HG03139 (cell line): Measurements from ENCODE around the gene DENND4B.
A peak's percentile ranks its signal among the peaks of the same experiment; 100 is the strongest.
"Not testable (repeated sequence)": the region's sequence is repeated elsewhere in the genome, so short reads cannot be mapped to it uniquely, and the experiment has no call there.

Experiments used
- ATAC-seq: cut with Tn5 transposase; IDR thresholded peaks from one replicate; pipeline ENCODE4 v1.9.1; 2021; ENCODE audit not compliant: unreplicated experiment

Gene DENND4B, protein sequence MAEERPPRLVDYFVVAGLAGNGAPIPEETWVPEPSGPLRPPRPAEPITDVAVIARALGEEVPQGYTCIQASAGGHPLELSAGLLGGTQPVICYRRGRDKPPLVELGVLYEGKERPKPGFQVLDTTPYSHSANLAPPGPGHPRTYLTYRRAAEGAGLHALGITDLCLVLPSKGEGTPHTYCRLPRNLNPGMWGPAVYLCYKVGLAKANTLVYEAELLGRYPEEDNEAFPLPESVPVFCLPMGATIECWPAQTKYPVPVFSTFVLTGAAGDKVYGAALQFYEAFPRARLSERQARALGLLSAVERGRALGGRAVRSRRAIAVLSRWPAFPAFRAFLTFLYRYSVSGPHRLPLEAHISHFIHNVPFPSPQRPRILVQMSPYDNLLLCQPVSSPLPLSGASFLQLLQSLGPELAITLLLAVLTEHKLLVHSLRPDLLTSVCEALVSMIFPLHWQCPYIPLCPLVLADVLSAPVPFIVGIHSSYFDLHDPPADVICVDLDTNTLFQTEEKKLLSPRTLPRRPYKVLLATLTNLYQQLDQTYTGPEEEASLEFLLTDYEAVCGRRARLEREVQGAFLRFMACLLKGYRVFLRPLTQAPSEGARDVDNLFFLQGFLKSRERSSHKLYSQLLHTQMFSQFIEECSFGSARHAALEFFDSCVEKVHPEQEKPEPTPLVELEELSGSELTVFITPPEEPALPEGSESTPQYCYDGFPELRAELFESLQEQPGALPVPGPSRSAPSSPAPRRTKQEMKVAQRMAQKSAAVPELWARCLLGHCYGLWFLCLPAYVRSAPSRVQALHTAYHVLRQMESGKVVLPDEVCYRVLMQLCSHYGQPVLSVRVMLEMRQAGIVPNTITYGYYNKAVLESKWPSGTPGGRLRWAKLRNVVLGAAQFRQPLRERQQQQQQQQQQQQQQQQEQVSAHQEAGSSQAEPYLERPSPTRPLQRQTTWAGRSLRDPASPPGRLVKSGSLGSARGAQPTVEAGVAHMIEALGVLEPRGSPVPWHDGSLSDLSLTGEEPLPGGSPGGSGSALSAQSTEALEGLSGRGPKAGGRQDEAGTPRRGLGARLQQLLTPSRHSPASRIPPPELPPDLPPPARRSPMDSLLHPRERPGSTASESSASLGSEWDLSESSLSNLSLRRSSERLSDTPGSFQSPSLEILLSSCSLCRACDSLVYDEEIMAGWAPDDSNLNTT (N-terminal part only)

DNA sequence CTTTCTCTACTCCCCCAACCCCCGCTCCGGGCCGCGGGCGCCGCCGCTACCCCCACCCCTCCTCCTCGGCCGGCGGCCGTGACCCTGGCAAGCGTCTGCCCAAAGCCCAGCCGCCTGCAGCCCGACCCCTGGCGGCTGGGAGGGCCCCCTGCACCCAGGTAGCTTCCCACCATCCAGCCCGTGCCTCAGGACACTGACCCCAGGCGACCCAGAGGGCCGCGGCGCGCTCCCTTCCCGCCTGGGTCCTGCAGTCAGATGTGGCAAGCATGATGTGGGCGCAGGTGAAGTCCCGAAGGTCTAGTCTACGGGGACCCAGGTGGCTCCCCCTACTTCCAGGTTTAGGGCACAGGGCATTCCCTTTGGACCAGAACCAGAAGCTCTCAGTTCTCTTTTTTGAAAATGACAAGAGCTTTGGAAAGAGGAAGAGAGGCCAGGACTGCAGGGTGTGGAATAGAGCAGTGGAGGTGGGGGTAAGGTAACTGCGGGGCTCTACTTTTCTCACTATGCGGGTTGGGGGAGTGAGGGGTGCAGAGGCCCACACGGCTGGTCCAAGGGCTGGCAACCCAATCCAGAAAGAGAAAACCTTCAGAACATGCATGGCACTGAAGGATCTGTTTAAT, at the start of gene DENND4B:
TSS of gene DENND4B (minus strand) at position 97 of the 620 bp plus-strand sequence. CDS start 2,344 bp downstream, outside the sequence.
- peak; percentile 48 for ATAC-seq

DNA sequence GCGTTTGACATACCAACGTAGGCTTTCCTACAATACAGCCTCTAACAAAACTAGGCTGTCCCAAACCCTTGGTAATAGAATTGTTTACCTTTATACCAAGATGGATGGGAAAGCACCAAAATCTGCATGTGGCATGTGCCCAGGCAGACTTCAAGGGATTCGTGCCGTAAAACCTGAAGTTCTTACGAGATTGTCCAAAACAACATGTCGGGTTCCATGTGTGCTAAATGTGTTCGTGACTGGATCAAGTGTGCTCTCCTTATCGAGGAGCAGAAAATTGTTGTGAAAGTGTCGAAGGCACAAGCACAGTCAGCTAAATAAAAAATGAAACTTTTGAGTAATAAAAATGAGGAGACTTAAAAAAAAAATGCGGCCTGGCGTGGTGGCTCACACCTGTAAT, 49.1 kb upstream of the DENND4B start:
- no peak for ATAC-seq

DNA sequence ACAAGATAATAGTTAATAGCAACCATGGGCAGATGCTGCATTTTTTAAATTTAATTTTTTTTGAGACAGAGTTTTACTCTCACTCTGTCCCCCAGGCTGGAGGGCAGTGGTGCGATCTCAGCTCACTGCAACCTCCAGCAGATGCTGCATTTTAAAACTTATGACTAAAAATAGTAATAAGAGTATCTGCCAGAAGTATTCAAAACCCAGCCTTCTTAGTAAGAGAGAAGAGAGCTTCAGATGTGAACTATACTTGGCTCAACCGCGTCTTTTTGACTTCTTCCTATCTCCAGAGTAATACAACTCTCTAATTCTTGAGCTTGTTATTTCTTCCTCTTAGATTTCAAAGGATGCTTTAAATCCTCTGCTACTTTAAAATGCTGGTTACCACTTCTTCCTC, 48.7 kb upstream of the DENND4B start:
- ATAC-seq = no peak

DNA sequence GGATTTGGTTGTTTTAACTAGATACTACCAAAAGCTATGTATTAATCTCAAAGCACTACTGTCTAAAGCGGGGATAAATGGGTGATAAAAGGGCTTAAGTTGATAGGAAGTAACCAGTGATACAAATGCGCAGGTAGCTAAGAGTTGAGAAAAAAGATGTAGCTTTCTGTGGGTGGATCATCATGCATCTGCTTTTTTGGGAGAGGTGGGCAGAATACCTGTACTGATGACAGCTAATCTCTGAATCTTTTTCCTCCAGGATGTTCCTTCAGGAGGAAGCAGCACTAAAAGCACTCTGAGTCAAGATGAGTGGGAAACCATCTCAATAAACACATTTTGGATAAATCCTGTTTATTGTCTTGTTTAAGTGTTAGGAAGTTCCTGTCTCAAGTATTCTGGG, 45.3 kb upstream of the DENND4B start:
- no peak for ATAC-seq

DNA sequence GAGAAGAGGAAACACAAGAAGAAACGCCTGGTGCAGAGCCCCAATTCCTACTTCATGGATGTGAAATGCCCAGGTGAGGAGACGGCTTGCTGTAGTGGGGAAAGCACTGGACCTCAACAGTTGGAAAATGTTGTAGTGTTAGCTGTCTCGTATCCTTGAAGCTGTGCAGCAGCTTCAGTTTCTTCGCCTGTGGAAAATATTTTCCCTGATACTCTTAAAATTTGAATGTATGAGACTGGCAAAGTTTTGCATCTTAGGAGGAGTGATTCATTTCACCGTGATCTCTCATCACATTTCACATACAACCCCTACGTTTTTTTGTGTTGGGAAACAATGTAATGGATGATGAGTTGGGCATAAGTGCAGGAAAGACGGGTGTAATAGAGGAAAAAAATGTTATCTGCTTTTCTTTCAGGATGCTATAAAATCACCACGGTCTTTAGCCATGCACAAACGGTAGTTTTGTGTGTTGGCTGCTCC, 44.7 kb upstream of the DENND4B start:
- no peak for ATAC-seq

DNA sequence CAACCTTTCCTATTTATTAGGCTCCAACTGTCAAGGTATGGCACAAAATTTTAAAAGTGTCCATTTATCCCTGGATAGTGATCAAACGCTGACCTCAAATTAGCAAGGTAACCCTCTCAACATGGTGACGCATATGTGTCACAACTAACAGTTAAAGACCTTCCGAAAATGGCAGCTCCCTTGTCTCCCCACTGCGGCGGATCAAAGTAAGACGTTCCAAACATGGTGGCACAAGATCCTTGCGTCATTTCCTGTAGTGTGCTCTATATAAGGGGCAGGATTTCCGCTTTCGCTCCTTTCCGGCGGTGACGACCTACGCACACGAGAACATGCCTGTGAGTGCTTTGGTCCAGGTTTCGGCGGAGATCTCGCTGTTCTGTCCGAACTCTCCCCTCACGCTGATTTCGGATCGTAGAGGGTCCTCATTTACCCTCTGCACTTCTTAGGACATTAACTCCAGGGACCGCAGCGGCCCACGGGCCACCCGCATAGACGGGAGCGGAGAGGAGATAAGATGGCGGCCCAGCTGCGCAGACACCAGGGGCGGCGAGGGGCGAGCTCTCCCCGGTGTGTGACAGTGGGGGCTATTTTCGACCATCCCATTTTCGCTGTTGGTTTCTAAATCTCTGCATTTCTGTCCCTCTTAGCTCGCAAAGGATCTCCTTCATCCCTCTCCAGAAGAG, 44.1 kb upstream of the DENND4B start, which contains the start of gene RPS27:
TSS of gene RPS27 (plus strand) at position 295 of the 683 bp plus-strand sequence. CDS start at position 330, 35 bp downstream.
- ATAC-seq = peak; percentile 72

DNA sequence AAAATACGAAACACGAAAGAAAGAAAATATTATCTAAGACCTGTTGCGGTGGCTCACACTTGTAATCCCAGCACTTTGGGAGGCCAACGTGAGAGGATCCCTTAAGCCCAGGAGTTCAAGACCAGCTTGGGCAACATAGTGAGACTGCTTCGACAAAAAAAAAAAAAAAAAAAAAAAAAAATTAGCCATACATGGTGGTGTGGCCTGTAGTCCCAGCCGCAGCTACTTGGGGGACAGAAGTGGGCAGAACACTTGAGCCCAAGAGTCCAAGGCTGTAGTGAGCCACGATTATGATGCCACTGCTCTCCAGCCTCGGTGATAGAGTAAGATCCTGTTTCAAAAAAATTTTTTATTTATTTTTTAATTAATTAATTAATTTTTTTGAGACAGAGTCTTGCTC, 41.1 kb upstream of the DENND4B start:
- no peak for ATAC-seq

DNA sequence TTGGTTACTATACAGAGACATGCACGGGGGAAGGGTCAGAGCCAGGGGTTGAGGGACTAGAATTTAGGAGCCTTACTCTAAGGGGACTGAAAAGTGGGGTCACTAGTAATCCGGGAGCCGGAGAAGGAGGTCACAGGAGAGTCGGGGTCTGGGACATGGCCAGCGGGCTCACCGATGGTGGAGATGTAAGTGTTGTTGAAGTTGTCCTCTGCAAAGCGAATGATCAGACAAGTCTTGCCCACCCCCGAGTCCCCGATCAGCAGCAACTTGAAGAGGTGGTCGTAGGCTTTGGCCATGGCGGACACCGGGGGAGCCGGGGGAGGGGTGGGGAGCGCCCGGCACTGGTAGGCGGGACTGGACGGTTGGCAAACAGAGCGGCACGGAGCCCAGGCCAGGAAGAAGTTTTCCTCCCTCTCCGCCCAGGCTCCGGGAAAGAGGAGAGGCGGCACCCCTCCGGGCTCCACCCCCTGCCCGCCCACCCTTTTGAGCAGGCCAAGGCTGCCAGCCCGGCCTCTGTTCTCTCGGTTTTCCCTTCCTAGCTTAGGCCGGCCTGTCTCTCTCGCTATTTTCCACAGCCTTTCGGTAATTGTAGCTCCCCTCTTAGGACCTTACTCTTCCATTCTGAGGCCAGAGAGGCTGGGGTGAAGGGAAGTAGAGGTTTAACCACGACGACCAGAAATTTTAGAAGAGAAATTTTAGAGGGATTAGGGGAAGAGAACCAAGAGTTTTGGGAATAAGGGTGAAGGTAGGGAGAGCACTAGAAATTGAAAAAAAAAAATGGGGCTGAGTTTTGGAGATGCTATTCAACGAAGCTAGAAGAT, 39.6 kb upstream of the DENND4B start, which contains the start of gene RAB13:
TSS of gene RAB13 (minus strand) at position 399 of the 821 bp plus-strand sequence. CDS start at position 296, 103 bp downstream.
- ATAC-seq = no peak

DNA sequence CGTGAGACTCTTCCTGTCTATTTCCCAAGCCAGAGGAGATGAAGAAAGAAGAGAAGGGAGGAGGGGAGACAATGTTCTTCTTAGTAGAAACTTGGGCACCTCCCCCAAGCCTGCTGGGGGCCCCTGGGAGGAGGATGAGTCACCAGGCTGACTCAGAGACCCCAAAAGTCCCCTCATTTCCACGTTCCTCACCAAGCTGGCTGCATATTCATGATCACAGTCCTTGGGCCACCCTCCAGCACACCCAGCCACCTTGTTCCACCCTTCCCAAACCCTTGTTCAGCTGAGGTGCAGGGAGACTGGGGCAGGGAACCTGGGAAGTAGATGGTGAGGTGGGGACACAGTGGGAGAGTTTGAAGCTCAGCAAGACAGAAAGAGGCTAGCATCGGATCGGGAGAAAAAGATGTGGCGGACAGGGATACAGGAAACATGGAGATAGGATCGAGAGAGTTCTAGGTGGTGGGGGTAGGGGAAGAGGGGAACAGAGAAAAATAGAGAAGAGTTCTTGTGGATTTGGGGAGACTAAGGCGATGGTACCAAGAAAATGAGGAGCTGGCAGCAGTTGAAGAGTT, 38.9 kb upstream of the DENND4B start:
- ATAC-seq = no peak

DNA sequence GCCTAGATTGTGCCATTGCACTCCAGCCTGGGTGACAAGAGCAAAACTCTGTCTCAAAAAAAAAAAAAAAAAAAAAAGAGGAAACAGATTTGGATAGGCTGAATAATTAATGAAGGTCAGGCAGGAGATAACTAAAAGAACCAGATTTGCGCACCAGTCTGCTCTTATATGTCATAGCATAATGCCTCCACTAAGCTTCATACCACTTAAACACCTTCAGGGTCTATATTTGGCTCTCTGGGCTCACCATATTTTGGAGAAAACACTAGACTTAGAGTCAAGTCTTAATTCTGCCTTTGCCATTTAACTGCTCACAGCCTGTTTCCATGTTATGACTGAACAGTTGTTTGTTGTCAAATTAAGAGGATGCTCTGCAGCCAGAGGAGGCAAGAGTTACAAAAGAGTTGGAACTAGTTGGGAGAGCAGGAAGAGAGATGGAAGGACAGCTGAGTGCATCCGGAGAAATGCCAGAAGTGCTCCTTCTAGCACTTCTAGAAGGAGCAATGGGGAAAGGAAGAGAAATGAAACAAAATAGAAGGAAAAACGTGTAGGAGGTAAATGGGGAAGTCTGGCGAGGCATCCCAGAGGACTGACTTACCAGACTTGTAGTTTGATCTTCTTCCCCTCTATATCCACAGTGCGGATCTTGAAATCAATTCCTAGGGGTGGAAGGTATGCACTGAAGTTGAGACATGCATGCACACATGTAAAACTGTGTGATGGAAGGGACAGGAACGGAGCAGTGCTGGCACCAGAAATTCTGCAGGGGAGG, 37.8 kb upstream of the DENND4B start:
- no peak for ATAC-seq

DNA sequence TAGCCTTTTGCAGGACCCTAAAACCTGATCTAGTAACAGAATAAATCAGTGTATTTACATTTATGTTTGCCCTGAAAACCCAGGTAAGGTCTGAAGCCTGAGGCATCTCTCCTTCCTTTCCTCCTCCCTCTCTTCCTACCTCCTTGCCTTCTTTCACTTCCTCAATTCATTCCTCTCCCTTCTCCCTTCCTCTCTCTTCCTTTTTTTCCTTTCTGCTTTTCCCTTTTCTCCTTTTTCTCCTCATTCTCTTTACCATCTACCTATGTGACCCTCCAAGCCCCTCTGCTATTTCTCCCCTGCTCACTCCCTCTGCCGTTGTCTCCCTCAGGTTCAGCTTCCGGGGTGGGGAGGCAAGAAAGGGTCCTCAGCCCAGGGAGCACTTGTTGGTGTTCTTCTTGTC, 35.2 kb upstream of the DENND4B start:
- ATAC-seq = not testable (repeated sequence)

DNA sequence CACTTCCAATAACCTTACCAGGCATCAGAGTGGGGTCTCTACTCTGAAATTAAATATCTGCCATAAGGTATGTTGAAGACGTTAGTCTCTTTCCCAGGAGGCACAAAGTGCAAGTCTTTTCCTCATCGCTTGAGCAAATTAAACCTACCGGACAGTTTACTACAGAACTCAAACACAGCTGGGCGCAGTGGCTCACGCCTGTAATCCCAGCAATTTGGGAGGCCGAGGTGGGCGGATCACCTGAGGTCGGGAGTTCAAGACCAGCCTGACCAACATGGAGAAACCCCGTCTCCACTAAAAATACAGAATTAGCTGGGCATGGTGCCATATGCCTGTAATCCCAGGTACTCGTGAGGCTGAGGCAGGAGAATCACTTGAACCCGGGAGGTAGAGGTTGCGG, 32.6 kb upstream of the DENND4B start:
- ATAC-seq = not testable (repeated sequence)

DNA sequence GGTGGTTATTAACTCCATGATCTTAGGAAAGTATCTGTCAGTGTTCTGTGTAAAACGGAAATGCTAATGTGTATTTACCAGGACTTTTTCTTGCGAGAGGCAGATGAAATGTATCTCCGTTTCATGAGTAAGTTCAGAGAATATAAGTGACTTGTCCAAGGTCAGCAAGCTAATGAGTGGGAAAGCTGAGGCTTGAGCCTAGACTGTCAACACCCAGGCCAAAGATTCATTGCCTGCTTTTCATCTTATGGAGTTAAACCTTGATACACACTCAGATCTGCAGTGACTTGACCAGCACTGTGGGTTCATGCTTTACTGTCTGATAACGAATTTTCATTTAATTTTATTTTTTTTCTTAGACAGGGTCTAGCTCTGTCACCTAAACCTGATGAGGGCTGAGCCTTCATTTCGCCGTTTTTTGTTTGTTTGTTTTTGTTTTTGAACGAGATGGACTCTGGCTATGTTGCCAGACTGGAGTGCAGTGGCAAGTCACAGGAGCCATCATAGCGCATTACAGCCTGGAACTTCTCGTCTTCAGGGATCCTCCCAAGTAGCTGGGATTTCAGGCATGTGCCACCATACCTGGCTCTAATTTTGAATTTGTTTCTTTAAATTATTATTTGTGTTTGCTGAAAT, 31.9 kb upstream of the DENND4B start:
- no peak for ATAC-seq

DNA sequence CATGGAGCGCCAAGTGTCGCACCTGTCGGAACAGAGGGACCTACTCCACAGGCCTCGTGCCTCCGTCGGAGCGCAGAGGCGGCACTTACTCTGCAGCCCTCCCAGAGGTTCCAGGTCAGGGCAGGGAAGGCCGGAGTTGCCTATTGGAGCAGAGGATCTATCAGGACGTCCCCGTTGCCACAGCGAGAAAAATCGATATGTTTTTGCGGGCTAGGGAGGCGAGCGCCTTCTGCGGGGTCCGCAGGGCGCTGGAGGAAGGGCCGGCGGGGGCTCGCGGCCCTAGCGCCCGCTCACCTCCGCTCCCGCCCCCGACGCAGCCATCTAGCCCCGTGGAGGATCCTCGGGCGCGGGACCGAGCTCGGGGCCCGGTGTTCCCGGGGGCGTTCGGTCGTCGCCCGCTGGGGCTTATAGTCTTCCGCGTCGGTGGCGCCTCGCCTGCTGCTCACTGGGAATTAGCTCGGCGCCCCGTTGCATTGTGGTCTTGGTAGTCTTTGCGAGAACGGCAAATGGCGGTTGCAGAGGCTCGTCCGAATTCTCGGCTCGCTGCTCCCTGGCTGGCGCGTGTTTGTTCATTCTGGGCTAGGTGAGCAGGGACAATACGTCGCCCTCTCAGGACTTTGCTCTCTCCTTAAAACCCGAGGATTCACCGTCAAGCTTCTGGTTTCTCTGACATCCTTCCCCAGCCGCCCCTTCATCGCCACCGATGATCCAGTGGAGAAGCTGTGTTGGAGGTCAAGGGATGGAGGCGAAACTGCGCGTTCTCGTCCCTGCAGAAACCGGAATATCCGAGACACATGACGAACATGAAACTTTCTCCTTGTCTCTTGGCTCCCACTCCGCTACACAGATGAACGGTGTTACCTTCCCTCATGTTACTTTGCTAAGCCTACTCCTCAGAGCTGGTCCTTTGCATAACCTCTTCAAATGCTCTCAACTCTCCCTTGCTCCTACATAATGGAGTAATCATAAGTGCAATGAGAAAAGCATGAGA, 31.0 kb upstream of the DENND4B start, which contains the start of gene JTB:
TSS of gene JTB (minus strand) at position 425 of the 991 bp plus-strand sequence. CDS start at position 3, 422 bp downstream.
- ATAC-seq = peak; percentile 55

DNA sequence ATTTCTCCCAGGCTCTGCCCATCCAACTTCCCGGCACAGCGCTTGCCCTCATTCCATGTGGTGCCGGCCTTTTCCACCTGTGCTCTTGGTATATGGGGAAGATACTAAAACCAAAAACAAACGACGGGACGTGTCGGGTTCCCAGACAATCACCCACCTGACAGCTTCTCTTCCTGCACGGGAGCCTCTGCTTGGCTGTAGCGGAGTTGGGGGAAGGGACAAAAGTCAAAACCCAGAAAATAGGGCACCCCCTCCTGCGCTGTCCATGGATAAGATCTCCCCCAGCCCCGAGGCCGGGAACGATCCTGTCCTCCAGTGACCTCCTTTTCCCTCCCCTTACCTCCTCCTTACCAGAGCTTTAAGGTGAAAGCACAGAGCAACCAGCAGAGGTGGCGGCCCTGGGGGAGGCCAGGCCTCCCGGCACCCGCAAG, 30.3 kb upstream of the DENND4B start:
- no peak for ATAC-seq

DNA sequence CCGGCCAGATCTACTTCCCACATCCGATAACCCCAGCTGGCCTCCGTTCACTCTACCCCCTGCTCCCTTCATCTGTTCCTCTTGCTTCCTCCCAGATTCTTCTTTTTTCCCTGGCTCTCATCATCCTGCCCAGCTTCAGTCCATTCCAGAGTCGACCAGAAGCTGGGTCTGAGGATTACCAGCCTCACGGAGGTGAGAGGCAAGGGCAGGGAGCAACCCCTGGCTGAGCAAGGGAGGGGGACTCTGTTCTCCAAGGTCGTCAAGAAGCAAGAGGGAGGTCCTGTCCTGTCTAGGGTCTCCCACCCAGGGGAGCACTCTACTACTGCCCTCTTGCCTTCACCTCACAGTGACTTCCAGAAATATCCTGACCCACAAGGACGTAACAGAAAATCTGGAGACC, 27.0 kb upstream of the DENND4B start:
- no peak for ATAC-seq
